PC-3 (cell line): Measurements from ENCODE around the gene HDAC10. TPM values are rescaled to one million over a fixed set of nuclear protein-coding genes. Genes with fewer than 3 reads are reported as not detected.

Source experiments
- ATAC-seq: fragments of 200-7000 bp; cut with Tn5 transposase; 2 replicates; pipeline ENCODE4 v1.9.1; 2020; ENCODE audit warnings: mild to moderate bottlenecking, moderate library complexity
- BruUV-seq: library from RNA; stranded (reverse); fragments of 400-500 nt; replicated peaks from 2 replicates; lab custom pipeline; 2021; lab: Mats Ljungman, UMichigan
- CTCF ChIA-PET: fragments of 300-600 bp; sonication (Branson Sonifier 250); formaldehyde crosslinking; loops from one replicate; lab custom pipeline; 2022; ENCODE audit warnings: antibody characterized with exemption; lab: Charles Lee
- POLR2A ChIA-PET: fragments of 300-600 bp; sonication (Branson Sonifier 250); formaldehyde crosslinking; loops from one replicate; lab custom pipeline; 2022; ENCODE audit warnings: antibody characterized with exemption; ENCODE audit not compliant: unreplicated experiment; lab: Charles Lee
- DNase-seq: peaks from one replicate; pipeline ENCODE4 v3.0.0-alpha.2; 2015
- H2AFZ ChIP-seq: fragments of 300-600 bp; sonication (generic); 2 replicates; pipeline ENCODE4 v1.6.0; 2016; ENCODE audit warnings: antibody characterized with exemption, low read length
- H3F3A ChIP-seq: fragments of 300-600 bp; sonication (generic); one replicate; pipeline ENCODE4 v1.6.0; 2017; ENCODE audit warnings: antibody characterized with exemption, low read length, control low read depth, mild to moderate bottlenecking; ENCODE audit not compliant: unreplicated experiment
- H3K27ac ChIP-seq: fragments of 300-600 bp; sonication (generic); 2 replicates; pipeline ENCODE4 v1.5.1; 2016; ENCODE audit warnings: mild to moderate bottlenecking, low read length
- H3K27me3 ChIP-seq: fragments of 300-600 bp; sonication (generic); 2 replicates; pipeline ENCODE4 v1.6.1; 2016; ENCODE audit warnings: low read length, mixed read lengths
- H3K36me3 ChIP-seq: fragments of 300-600 bp; sonication (generic); 2 replicates; pipeline ENCODE4 v1.6.1; 2016; ENCODE audit warnings: low read depth, mixed run types, low read length, mixed read lengths
- H3K4me1 ChIP-seq: fragments of 300-600 bp; sonication (generic); 2 replicates; pipeline ENCODE4 v1.5.1; 2016; ENCODE audit warnings: low read length; ENCODE audit not compliant: insufficient read depth
- H3K4me2 ChIP-seq: fragments of 300-600 bp; sonication (generic); 2 replicates; pipeline ENCODE4 v1.6.0; 2016; ENCODE audit warnings: low read length
- H3K4me3 ChIP-seq: fragments of 300-600 bp; sonication (generic); 2 replicates; pipeline ENCODE4 v1.5.1; 2016; ENCODE audit warnings: mild to moderate bottlenecking, low read length, mixed read lengths
- H3K79me2 ChIP-seq: fragments of 300-600 bp; sonication (generic); 2 replicates; pipeline ENCODE4 v1.6.1; 2017; ENCODE audit warnings: low read length, mixed read lengths
- H3K9ac ChIP-seq: fragments of 300-600 bp; sonication (generic); 2 replicates; pipeline ENCODE4 v1.6.0; 2016; ENCODE audit warnings: mild to moderate bottlenecking, low read length
- H3K9me2 ChIP-seq: fragments of 300-600 bp; sonication (generic); replicated peaks from 2 replicates; pipeline ENCODE4 v1.6.1; 2016; ENCODE audit warnings: mixed run types, low read length, mixed read lengths
- H3K9me3 ChIP-seq: fragments of 300-600 bp; sonication (generic); 2 replicates; pipeline ENCODE4 v1.6.1; 2016; ENCODE audit warnings: low read length, mixed read lengths
- H4K20me1 ChIP-seq: fragments of 300-600 bp; sonication (generic); 2 replicates; pipeline ENCODE4 v1.6.1; 2016; ENCODE audit warnings: low read length, mixed read lengths
- CTCF ChIP-seq: fragments of 300-600 bp; sonication (generic); conservative IDR thresholded peaks from 2 replicates; pipeline ENCODE4 v1.5.1; 2017; ENCODE audit warnings: antibody characterized with exemption, low read depth, mild to moderate bottlenecking, low read length
- EZH2 ChIP-seq: fragments of 300-600 bp; sonication (generic); IDR thresholded peaks from one replicate; pipeline ENCODE4 v1.6.1; 2017; ENCODE audit warnings: antibody characterized with exemption, mild to moderate bottlenecking, low read length; ENCODE audit not compliant: unreplicated experiment
- EZH2phosphoT487 ChIP-seq: fragments of 300-600 bp; sonication (generic); IDR thresholded peaks from 2 replicates; pipeline ENCODE4 v1.6.1; 2018; ENCODE audit warnings: mild to moderate bottlenecking, antibody characterized with exemption, low read length, borderline replicate concordance
- intact Hi-C: fragments of 100-400 bp; cut with micrococcal nuclease; formaldehyde crosslinking; loops from 2 replicates; pipeline ENCODE4 v1.9.0; 2023
- total RNA-seq: library from RNA; depleted of rRNA; stranded (reverse); fragments of >200 nt; gene quantifications from 2 replicates; pipeline ENCODE4 v1.2.3, GENCODE V29; 2014

HDAC10 gene
- total RNA-seq, 1 experiment from 2014 or later, result 25.8 TPM

GRCh38 chr22:50262973-50263617 lies 12.0 kb upstream of the HDAC10 start:
- ChIA-PET CTCF (no interaction called here), POLR2A (no interaction called here)
- intact Hi-C loops, result no loop called here
- no peaks in the 10 kb centered on the region for H3K9me3 ChIP-seq
- no peak for ATAC-seq
- no peak for DNase-seq
- no peaks in the 10 kb centered on the region for H3K27me3 ChIP-seq
- no peak overlapping the region for H3K27ac ChIP-seq
- no peaks in the 10 kb centered on the region for H3F3A ChIP-seq
- no peak overlapping the region for H2AFZ ChIP-seq
- H3K4me3 ChIP-seq, result no peak overlapping the region
- no peak for TF ChIP-seq EZH2
- TF ChIP-seq CTCF, result no peak
- no peak for TF ChIP-seq EZH2phosphoT487
- H3K9ac ChIP-seq, result no peak overlapping the region
- H3K4me2 ChIP-seq, result no peak overlapping the region
- no peaks in the 10 kb centered on the region for H3K36me3 ChIP-seq
- H3K4me1 ChIP-seq, result peaks cover 10% of the 10 kb centered on the region
- H4K20me1 ChIP-seq, result no peaks in the 10 kb centered on the region
- no TSS peak for BruUV-seq
- H3K79me2 ChIP-seq, result peaks cover 10% of the 10 kb centered on the region
- H3K9me2 ChIP-seq, result no peaks in the 10 kb centered on the region

GRCh38 chr22:50262460-50262911 lies 11.4 kb upstream of the HDAC10 start:
- H3K9me2 ChIP-seq, result no peaks in the 10 kb centered on the region
- H3K27me3 ChIP-seq, result no peaks in the 10 kb centered on the region
- H3K79me2 ChIP-seq, result peaks cover 10% of the 10 kb centered on the region
- peak overlapping the region; percentile 41; the same call in 1 of the 2 replicates for H3K4me2 ChIP-seq
- ATAC-seq (peak; percentile 38), DNase-seq (peak; percentile 43)
- intact Hi-C loops, result no loop called here
- H3K4me3 ChIP-seq, result no peak overlapping the region
- no TSS peak for BruUV-seq
- no peaks in the 10 kb centered on the region for H3K36me3 ChIP-seq
- ChIA-PET CTCF (no interaction called here), POLR2A (no interaction called here)
- H3K27ac ChIP-seq, result no peak overlapping the region
- no peaks in the 10 kb centered on the region for H4K20me1 ChIP-seq
- no peak overlapping the region for H3K9ac ChIP-seq
- no peaks in the 10 kb centered on the region for H3K9me3 ChIP-seq
- peaks cover 10% of the 10 kb centered on the region for H3K4me1 ChIP-seq
- no peaks in the 10 kb centered on the region for H3F3A ChIP-seq
- no peak overlapping the region for H2AFZ ChIP-seq
- no peak for TF ChIP-seq EZH2
- TF ChIP-seq EZH2phosphoT487, result no peak

GRCh38 chr22:50261615-50262459 lies 10.8 kb upstream of the HDAC10 start, which contains the start of gene MAPK12:
MAPK12 (minus strand) TSS chr22:50261683; CDS start chr22:50261509, 174 bp downstream.
- DNase-seq, result peak; percentile 28
- Histone ChIP-seq H3K9me2 (no peaks in the 10 kb centered on the region), H3K9ac (peak within 1 kb of the TSS; percentile 71), H3K4me3 (peak within 1 kb of the TSS; percentile 79), H3K36me3 (no peaks in the 10 kb centered on the region), H3F3A (no peaks in the 10 kb centered on the region), H3K4me1 (peaks cover 10% of the 10 kb centered on the region), H3K27me3 (no peaks in the 10 kb centered on the region), H3K4me2 (peak within 1 kb of the TSS; percentile 90), H3K79me2 (peaks cover 10% of the 10 kb centered on the region), H3K9me3 (no peaks in the 10 kb centered on the region), H3K27ac (no peak within 1 kb of the TSS), H2AFZ (peak within 1 kb of the TSS; percentile 71), H4K20me1 (no peaks in the 10 kb centered on the region)
- POLR2A ChIA-PET, result no interaction called here
- TF ChIP-seq CTCF, result no peak
- TF ChIP-seq EZH2, result no peak
- no peak for TF ChIP-seq EZH2phosphoT487
- intact Hi-C loops, result no loop called here
- peak; percentile 29 for ATAC-seq
- CTCF ChIA-PET, result no interaction called here
- no TSS peak for BruUV-seq
